Activated T-cell treated with anti-CD3 and anti-CD28 coated beads, Interleukin-2, amount 50 U/mL, for 1 hour (primary cell): ENCODE results near the gene CCDC138.

Experiments used
- DNase-seq: peaks from one replicate; pipeline ENCODE4 v3.0.0-alpha.2; 2020

Gene CCDC138

DNA sequence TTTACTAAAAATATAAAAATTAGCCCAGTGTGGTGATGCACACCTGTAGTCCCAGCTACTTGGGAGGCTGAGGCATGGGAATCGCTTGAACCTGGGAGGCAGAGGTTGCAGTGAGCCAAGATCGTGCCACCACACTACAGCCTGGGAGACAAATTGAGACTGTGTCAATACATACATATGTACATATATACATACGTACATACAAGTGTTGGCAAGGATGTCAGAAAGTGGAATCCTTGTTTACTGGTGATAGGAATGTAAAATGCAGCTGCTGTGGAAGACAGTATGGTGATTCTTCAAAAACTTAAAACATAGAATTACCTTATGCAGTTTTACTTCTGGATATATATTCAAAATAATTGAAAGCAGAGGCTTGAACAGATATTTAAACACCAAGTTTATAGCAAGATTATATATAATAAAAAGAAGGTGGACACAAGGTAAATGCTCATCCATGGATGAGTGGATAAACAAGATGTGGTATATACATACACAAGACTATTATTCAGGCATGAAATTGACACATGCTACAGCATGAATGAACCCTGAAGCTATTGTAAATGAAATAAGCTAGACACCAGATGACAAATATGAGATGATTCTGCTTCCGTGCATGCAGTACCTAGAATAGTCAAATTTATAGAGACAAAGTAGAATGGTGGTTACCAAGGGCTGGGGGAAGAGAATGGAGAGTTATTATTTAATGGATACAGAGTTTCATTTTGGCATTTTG lies 43.2 kb downstream of the CCDC138 start:
- no peak for DNase-seq

- no peak for DNase-seq
Observed at GRCh38 chr2:108833219-108833618, 46.6 kb downstream of the CCDC138 start.

DNA sequence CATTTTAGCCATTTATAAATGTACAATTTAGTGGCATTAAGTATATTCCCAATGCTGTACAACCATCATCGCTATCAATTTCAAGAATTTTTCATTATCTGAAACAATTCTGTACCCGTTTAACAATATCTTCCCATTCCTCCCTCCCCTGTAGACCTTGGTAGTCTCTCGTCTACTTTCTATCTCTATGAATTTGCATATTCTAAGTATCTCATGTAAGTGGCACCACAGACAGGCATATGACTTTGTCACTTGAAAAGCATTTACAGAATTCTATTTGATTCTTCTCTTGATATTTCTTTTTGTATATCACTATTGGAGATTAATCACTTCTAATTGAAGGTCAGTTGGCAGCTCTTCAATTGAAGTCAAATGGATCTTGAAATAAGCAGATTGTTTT lies 48.0 kb downstream of the CCDC138 start:
- DNase-seq: no peak

- DNase-seq: no peak
Observed at GRCh38 chr2:108835040-108835439, 48.5 kb downstream of the CCDC138 start.

DNA sequence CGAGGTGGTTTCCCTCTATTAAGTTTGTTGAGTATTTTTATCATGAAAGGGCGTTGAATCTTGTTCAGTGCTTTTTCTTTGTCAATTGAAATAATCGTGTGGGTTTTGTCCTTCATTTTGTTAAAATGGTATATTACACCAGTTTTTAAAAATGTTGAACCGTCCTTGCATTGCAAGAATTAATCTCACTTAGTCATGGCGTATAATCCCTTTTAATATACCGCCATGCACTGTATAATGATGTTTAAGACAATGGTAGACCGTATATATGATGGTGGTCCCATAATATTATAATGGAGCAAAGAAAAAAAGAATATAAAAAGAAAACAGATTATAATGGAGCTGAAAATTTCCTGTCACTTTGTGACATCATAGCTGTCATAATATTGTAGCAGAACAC lies 50.6 kb downstream of the CCDC138 start:
- no peak for DNase-seq

DNA sequence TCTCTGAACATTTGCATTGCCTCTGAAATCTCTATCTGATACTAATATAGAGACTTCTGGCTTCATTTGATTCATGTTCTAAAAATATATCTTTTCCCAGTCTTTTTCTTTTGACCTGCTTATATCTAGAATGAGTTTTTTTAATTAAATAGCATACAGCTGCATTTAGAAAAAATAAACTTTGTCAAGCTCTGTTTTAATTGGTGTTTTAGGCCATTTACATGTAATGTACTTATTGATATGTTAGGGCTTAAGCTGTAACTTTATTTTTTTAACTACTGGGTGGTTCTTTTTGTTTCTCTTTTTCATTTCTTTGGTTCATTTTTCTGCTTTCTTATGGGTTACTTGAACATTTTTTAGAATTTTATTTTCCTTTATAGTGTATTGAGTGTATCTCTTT lies 54.9 kb downstream of the CCDC138 start:
- no peak for DNase-seq

- DNase-seq: no peak
Observed at GRCh38 chr2:108845923-108846322, 59.4 kb downstream of the CCDC138 start.

GRCh38 chr2:108847000-108847399 lies 60.4 kb downstream of the CCDC138 start:
- DNase-seq: no peak

GRCh38 chr2:108852375-108852774 lies 65.8 kb downstream of the CCDC138 start:
- no peak for DNase-seq

DNA sequence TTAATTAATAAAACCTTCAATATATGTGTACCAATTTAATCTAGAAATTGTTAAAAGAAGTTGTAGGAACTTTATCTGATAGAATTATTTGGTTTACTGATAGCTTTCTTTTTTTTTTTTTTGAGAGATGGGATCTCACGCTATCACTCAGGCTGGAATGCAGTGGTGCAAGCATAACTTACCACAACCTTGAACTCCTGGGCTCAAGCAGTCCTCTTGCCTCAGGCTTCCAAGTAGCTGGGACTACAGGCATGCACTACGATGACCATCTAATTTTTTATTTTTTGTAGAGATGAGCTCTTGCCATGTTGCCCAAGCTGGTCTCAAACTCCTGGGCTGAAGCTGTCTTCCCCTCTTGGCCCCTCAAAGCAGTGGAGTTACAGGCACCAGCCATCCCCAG lies 66.8 kb downstream of the CCDC138 start:
- no peak for DNase-seq

DNA sequence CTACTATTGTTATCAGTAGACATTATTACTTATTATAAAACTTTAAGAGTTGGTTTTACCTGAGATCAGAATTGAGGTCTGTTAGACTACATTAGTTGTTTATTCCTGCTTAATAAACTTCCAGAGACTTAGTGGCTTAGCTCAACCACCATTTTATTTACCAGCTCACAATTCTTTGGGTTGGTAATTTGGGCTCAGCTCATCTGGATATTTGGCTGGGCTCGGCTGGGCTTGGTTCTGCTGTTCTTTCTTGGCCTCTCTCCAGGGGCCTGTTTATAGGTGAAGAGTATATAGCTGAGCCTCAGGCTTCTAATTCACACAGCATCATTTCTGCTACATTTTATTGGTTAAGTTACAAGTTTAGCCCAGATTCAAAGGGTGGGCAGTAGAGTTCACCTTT lies 67.9 kb downstream of the CCDC138 start:
- DNase-seq: no peak

GRCh38 chr2:108855194-108855593 lies 68.6 kb downstream of the CCDC138 start:
- no peak for DNase-seq

DNA sequence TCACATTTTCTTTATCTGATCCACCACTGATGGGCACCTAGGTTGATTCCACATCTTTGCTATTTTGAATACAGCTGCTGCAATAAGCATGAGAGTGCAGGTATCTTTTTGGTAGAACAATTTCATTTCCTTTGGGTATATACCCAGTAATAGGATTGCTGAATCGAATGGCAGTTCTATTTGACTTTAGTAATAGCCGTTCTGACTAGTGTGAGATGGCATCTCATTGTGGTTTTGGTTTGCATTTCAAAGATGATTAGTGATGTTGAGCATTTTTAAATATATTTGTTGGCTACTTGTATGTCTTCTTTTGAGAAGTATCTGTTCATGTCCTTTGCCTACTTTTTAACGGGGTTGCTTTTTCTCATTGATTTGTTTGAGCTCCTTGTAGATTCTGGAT lies 72.3 kb downstream of the CCDC138 start:
- DNase-seq: no peak

- no peak for DNase-seq
Observed at GRCh38 chr2:108866041-108866440, 79.5 kb downstream of the CCDC138 start.

GRCh38 chr2:108868911-108869310 lies 82.3 kb downstream of the CCDC138 start:
- DNase-seq: no peak

DNA sequence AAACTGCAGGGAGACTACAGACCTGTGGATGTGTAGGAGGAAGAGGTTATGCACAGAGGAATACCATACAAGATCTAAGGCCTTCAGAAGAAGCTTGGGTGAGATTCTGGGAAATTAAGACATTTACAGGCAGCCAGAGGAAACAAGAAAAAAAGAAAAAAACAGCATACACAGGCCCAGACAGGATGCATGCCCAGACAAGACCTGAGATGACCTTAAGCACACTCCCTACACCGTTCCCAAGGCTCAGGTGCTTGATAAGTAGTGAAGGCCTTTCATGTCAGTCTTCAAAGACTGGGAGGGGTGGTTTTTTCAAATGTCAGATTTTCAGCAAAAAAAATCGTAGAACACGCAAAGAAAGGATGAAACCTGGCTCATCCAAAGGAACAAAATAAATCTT lies 83.0 kb downstream of the CCDC138 start:
- DNase-seq: no peak

- no peak for DNase-seq
Observed at GRCh38 chr2:108870069-108870644, 83.6 kb downstream of the CCDC138 start.

- no peak for DNase-seq
Observed at GRCh38 chr2:108877506-108877905, 90.9 kb downstream of the CCDC138 start.

GRCh38 chr2:108878276-108878675 lies 91.7 kb downstream of the CCDC138 start:
- no peak for DNase-seq

DNA sequence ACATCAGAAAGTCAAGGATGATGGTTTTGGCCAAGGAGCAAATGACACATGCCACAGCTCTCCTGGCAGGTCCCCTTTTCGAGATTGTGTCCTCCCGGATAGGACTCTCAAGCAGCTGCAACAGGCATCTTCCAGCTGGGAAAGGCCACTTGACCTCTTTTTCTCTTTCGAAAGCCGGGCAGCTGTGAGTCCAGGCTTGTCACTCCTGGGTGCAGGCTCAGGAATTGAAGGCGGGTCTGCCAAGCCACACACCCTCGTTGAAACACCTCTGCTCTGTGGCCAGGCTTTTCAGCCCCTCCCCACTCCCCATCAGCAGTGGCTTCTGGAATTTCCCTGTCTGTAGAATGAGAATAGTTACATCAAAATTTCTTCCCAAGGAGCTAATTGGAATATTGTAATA lies 98.0 kb downstream of the CCDC138 start:
- no peak for DNase-seq

DNA sequence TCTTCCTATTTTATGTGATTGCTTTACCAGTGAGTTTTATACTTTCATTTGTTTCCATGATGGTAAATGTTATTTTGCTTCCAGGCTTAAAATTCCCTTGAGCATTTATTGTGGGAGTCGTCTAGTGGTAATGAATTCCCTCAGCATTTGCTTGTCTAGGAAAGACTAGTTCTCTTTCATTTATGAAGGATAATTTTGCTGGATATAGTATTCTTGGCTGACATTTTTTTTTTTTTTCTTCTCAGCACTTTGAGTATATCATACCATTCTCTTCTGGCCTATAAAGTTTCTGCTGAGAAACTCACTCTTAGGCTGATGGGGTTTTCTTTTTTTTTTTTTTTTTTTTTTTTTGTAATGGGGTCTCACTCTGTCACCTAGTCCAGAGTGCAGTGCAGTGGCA lies 103.3 kb downstream of the CCDC138 start:
- no peak for DNase-seq

DNA sequence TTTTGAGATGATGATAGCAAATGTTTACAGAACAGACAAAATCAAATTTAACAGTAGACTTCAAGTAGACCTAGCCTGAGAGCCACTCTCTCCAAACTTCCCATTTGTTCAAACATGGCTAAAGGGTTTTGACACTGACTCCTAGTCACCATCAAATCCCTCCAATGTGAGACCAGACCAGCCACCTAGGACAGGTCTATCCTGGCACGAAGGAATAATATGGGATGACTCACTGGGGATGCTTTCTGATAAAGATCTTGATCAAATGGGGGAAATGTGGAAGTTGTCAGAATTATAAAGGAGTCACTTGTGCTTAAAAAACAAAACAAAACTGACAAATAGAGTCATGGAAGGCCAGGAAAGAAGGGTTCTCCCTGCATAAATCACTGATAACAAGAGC lies 106.7 kb downstream of the CCDC138 start:
- DNase-seq: no peak

- DNase-seq: no peak
Observed at GRCh38 chr2:108894766-108895165, 108.2 kb downstream of the CCDC138 start.

GRCh38 chr2:108895188-108895587 lies 108.6 kb downstream of the CCDC138 start:
- DNase-seq: no peak

DNA sequence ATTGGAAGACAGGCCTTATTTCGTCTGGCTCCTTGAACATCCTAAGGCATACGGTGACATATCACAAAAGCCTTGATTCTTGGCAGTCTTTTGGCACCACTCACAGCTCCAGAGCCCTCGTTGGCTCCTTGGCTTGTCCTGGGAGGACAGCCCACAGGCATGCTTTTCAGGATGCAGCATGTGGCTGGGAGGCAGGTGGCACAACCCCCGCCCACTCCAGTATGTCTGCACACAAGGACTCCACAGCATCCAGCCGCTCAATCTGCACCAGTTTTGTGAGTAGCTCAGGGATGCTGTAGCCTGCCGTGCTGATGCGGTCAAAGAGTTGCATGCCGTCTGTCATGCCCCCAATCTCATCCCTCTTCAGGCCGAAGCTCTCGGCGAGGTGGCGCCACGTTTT lies 110.2 kb downstream of the CCDC138 start:
- DNase-seq: no peak
